Dedifferentiated amniotic fluid mesenchymal stem cell (primary cell): ENCODE results near the gene ZNF536.

Experiments used
- DNase-seq: peaks from one replicate; pipeline ENCODE4 v3.0.0-alpha.2; 2016; ENCODE audit errors: extremely low spot score

ZNF536 gene

DNA sequence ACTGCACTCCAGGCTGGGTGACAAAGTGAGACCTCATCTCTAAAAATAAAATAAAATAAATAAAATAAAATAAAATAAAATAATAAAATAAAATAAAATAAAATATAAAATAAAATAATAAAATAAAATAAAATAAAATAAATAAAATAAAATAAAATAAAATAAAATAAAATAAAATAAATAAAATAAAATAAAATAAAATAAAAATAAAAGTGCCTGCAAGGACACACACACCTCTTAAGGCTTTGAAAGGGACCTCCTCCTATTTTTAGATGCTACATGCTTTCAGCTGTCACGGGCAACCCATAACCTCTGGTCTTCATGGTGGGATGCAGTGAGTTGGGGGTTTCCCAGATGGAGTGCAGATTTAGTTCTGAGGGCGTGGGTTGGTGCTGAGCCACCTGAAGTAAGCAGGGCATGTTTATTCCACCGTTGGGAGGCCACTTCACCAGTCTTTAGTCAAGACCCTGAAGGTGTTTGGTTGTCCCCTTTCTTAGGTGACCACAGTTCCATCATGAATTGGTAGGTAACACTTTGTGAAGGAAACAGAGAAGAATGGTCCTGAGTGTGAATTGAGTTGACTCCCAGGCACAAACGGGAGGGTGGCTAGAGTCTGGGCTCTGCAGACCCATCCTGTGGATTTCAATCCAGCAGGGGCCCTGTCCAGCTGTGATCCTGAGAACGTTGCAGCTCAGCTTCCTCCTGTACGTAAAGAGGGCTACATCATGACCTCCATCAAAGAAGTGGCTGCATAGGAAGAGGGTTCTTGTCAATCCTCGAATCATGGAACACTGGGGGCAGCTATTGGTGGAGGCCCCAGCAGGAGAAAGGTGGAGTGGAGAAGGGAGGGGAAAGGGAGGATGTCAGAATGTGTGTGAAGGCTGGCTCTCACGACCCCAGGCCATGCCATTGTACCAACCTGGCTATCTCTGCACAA lies 234.2 kb downstream of the ZNF536 start:
- no peak for DNase-seq
